Thoracic aorta (tissue), 2 donors: Measurements from ENCODE around the gene TENM4. TPM values are rescaled to one million over a fixed set of nuclear protein-coding genes. Genes with fewer than 3 reads are reported as not detected.

ENCODE experiments used
- ATAC-seq: fragments of 150-250 bp; one replicate; pipeline ENCODE4 v1.8.0; 2017; ENCODE audit warnings: low read depth; ENCODE audit not compliant: insufficient number of reproducible peaks, low FRiP score
- DNase-seq: peaks from one replicate; pipeline ENCODE4 v3.0.0-alpha.2; 2020; ENCODE audit warnings: low spot score
- H3K27ac ChIP-seq, 2 donors: fragments of 200-600 bp; sonication (generic); 1 replicate in 1 of 2; 2 replicates in 1 of 2; pipeline ENCODE4 v1.5.1; 2016; ENCODE audit warnings: mild to moderate bottlenecking in 2 of 2, moderate library complexity in 2 of 2
- H3K27me3 ChIP-seq: fragments of 200-600 bp; sonication (generic); replicated peaks from 2 replicates; pipeline ENCODE4 v1.6.0; 2016; ENCODE audit warnings: mild to moderate bottlenecking; ENCODE audit not compliant: insufficient read depth
- H3K36me3 ChIP-seq: fragments of 200-600 bp; sonication (generic); one replicate; pipeline ENCODE4 v1.5.1; 2016
- H3K4me1 ChIP-seq, 2 donors: fragments of 200-600 bp; sonication (generic); 1 replicate in 1 of 2; 2 replicates in 1 of 2; pipeline versions ENCODE4 v1.5.1 to v1.6.0; 2016; ENCODE audit warnings: low read depth in 2 of 2, mild to moderate bottlenecking in 1 of 2; ENCODE audit not compliant: control insufficient read depth in 1 of 2
- H3K4me3 ChIP-seq: fragments of 200-600 bp; sonication (generic); 2 replicates; pipeline ENCODE4 v1.5.1; 2016; ENCODE audit warnings: mild to moderate bottlenecking
- H3K9me3 ChIP-seq: fragments of 200-600 bp; sonication (generic); 2 replicates; pipeline ENCODE4 v1.5.1; 2016
- CTCF ChIP-seq: fragments of 200-600 bp; sonication (generic); IDR thresholded peaks from one replicate; pipeline ENCODE4 v1.5.1; 2019; ENCODE audit warnings: antibody characterized with exemption
- total RNA-seq, 2 donors: library from RNA; depleted of rRNA; stranded (reverse); fragments of >200 nt; gene quantifications; one replicate each; pipeline versions ENCODE4 v1.1.0 to v1.2.3, GENCODE V29; 2016

TENM4 gene
- total RNA-seq, 2 donors from 2014 or later, result 6.1 to 13.3 TPM

GRCh38 chr11:79484872-79485271 is 44.0 kb upstream of the TENM4 start:
- H3K27ac ChIP-seq, result no peak overlapping the region
- TF ChIP-seq CTCF, result no peak
- ATAC-seq, result no peak
- no peaks in the 10 kb centered on the region for H3K9me3 ChIP-seq
- no peaks in the 10 kb centered on the region for H3K4me1 ChIP-seq
- H3K4me3 ChIP-seq, result no peak overlapping the region
- H3K27me3 ChIP-seq, result no peaks in the 10 kb centered on the region
- DNase-seq, result no peak
- no peaks in the 10 kb centered on the region for H3K36me3 ChIP-seq

GRCh38 chr11:79482800-79483199 is 42.0 kb upstream of the TENM4 start:
- Histone ChIP-seq H3K4me1 (no peaks in the 10 kb centered on the region), H3K9me3 (no peaks in the 10 kb centered on the region), H3K4me3 (no peak overlapping the region), H3K36me3 (no peaks in the 10 kb centered on the region), H3K27me3 (no peaks in the 10 kb centered on the region), H3K27ac (no peak overlapping the region)
- ATAC-seq (no peak), DNase-seq (no peak)
- no peak for TF ChIP-seq CTCF

GRCh38 chr11:79481795-79482194 is 41.0 kb upstream of the TENM4 start:
- H3K27me3 ChIP-seq, result no peaks in the 10 kb centered on the region
- no peak for TF ChIP-seq CTCF

GRCh38 chr11:79480864-79481263 is 40.0 kb upstream of the TENM4 start:
- H3K4me1 ChIP-seq, result no peaks in the 10 kb centered on the region

More at GRCh38 chr11:79481795-79482194, 41.0 kb upstream of the TENM4 start:
- Histone ChIP-seq H3K36me3 (no peaks in the 10 kb centered on the region), H3K9me3 (no peaks in the 10 kb centered on the region), H3K27ac (no peak overlapping the region), H3K4me1 (no peaks in the 10 kb centered on the region), H3K4me3 (no peak overlapping the region)
- ATAC-seq, result no peak
- DNase-seq, result no peak

GRCh38 chr11:79472819-79473529 is 32.1 kb upstream of the TENM4 start:
- TF ChIP-seq CTCF, result no peak
- H3K4me1 ChIP-seq, result no peaks in the 10 kb centered on the region

More at GRCh38 chr11:79480864-79481263, 40.0 kb upstream of the TENM4 start:
- TF ChIP-seq CTCF, result no peak
- DNase-seq (no peak), ATAC-seq (no peak)
- Histone ChIP-seq H3K27me3 (no peaks in the 10 kb centered on the region), H3K4me3 (no peak overlapping the region), H3K9me3 (no peaks in the 10 kb centered on the region), H3K27ac (no peak overlapping the region), H3K36me3 (no peaks in the 10 kb centered on the region)

More at GRCh38 chr11:79472819-79473529, 32.1 kb upstream of the TENM4 start:
- H3K36me3 ChIP-seq, result no peaks in the 10 kb centered on the region
- DNase-seq (no peak), ATAC-seq (no peak)
- no peak overlapping the region for H3K4me3 ChIP-seq
- H3K27ac ChIP-seq, result no peak overlapping the region
- no peaks in the 10 kb centered on the region for H3K27me3 ChIP-seq
- H3K9me3 ChIP-seq, result no peaks in the 10 kb centered on the region
